Sigmoid colon (tissue), 7 donors: ENCODE data around the gene DUXA. TPM values are rescaled to one million over a fixed set of nuclear protein-coding genes. Genes with fewer than 3 reads are reported as not detected.
"Not testable (repeated sequence)": the region's sequence is repeated elsewhere in the genome, so short reads cannot be mapped to it uniquely, and the experiment has no call there.

Experiments
- DNase-seq: peaks from one replicate; pipeline ENCODE4 v3.0.0-alpha.2; 2019
- H3K27ac ChIP-seq, 4 donors: fragments of 200-600 bp; sonication (generic); one replicate each; pipeline ENCODE4 v1.5.1; 2016 to 2019; ENCODE audit warnings: mild to moderate bottlenecking in 1 of 4
- H3K27me3 ChIP-seq, 3 donors: fragments of 200-600 bp; sonication (generic); one replicate each; pipeline ENCODE4 v1.5.1; 2019; ENCODE audit warnings: mild to moderate bottlenecking in 1 of 3
- H3K36me3 ChIP-seq, 4 donors: fragments of 200-600 bp; sonication (generic); one replicate each; pipeline ENCODE4 v1.5.1; 2016 to 2019
- H3K4me1 ChIP-seq, 4 donors: fragments of 200-600 bp; sonication (generic); one replicate each; pipeline ENCODE4 v1.5.1; 2017 to 2019
- H3K4me3 ChIP-seq, 4 donors: fragments of 200-600 bp; sonication (generic); one replicate each; pipeline ENCODE4 v1.5.1; 2017 to 2019; ENCODE audit warnings: mild to moderate bottlenecking in 2 of 4, moderate library complexity in 1 of 4
- H3K9me3 ChIP-seq, 4 donors: fragments of 200-600 bp in 3 of 4; sonication (generic) in 3 of 4; one replicate each; pipeline versions ENCODE4 v1.5.1 to v1.6.1; 2013 to 2019
- CTCF ChIP-seq, 4 experiments: fragments of 450-650 bp in 3 of 4; fragments of 200-600 bp in 1 of 4; IDR thresholded peaks; one replicate each; pipeline ENCODE4 v1.5.1; 2016 to 2019; ENCODE audit warnings: antibody characterized with exemption in 4 of 4, mild to moderate bottlenecking in 3 of 4, moderate library complexity in 2 of 4
- EP300 ChIP-seq, 4 donors: sonication (generic); formaldehyde crosslinking; IDR thresholded peaks; one replicate each; pipeline ENCODE4 v1.6.1; 2017; ENCODE audit warnings: antibody characterized with exemption in 4 of 4
- POLR2A ChIP-seq, 2 donors: fragments of 450-650 bp; IDR thresholded peaks; one replicate each; pipeline ENCODE4 v1.6.1; 2016; ENCODE audit warnings: antibody characterized with exemption in 2 of 2, mild to moderate bottlenecking in 2 of 2, moderate library complexity in 2 of 2
- POLR2AphosphoS5 ChIP-seq, 4 donors: sonication (generic); formaldehyde crosslinking; IDR thresholded peaks; one replicate each; pipeline ENCODE4 v1.6.1; 2017; ENCODE audit warnings: antibody characterized with exemption in 4 of 4
- WGBS, 2 donors: extraction: QIAGEN DNeasy Blood & Tissue Kit; methylation state at CpG; one replicate each; pipeline ENCODE4 v1.1.7; 2013; 5-methylcytosine and 5-hydroxymethylcytosine counted together
- intact Hi-C: fragments of 100-400 bp; cut with DNase I; formaldehyde crosslinking; loops from one replicate; pipeline ENCODE4 v1.15.1; 2023
- polyA plus RNA-seq, 3 donors: library from polyadenylated mRNA; stranded (reverse); fragments of 200-250 nt; gene quantifications; one replicate each; pipeline ENCODE4 v1.2.3, GENCODE V29; 2013
- total RNA-seq, 4 donors: library from RNA; depleted of rRNA; stranded (reverse); fragments of >200 nt; gene quantifications; one replicate each; pipeline ENCODE4 v1.1.0, GENCODE V29; 2016
- donor health status: healthy with polysubstance abuse.
- donor health status: Bipolar disorder and iron deficiency.
- donor health status: healthy.

Gene DUXA
- not detected for total RNA-seq
- polyA plus RNA-seq: not detected

- Histone ChIP-seq H3K4me1 (peaks cover 0 to 2% (median 0%) of the 10 kb centered on the region in 4 donors), H3K4me3 (no peak within 1 kb of the TSS), H3K27ac (no peak within 1 kb of the TSS), H3K27me3 (no peaks in the 10 kb centered on the region), H3K36me3 (no peaks in the 10 kb centered on the region), H3K9me3 (no peaks in the 10 kb centered on the region)
- intact Hi-C loops: no loop called here
- TF ChIP-seq POLR2AphosphoS5 (IDR thresholded peaks at IDR 0.05) (no peak), CTCF (IDR thresholded peaks at IDR 0.05) (no peak), EP300 (IDR thresholded peaks at IDR 0.05) (no peak), POLR2A (IDR thresholded peaks at IDR 0.05) (no peak)
- no peak for DNase-seq
- WGBS, 2 donors: 82 to 86% methylated on average over 6 of the region's 6 CpGs
Measured at GRCh38 chr19:57167385-57167784, at the start of gene DUXA. TSS of gene DUXA (minus strand) at chr19:57167485. CDS start at chr19:57167443, 42 bp downstream.

- H3K4me1 ChIP-seq: no peaks in the 10 kb centered on the region
- TF ChIP-seq POLR2A (IDR thresholded peaks at IDR 0.05): no peak
- TF ChIP-seq POLR2AphosphoS5 (IDR thresholded peaks at IDR 0.05): no peak
- no peak for TF ChIP-seq EP300 (IDR thresholded peaks at IDR 0.05)
- no peak for TF ChIP-seq CTCF (IDR thresholded peaks at IDR 0.05)
- H3K36me3 ChIP-seq: peaks cover 30 to 82% (median 50%) of the 10 kb centered on the region in 4 donors
- H3K4me3 ChIP-seq: no peak overlapping the region
- DNase-seq: no peak
- no peak overlapping the region for H3K27ac ChIP-seq
- intact Hi-C loops: no loop called here
- WGBS, 2 donors: 95 to 97% methylated on average over 7 of the region's 7 CpGs
- H3K9me3 ChIP-seq: peaks cover 0 to 4% (median 2%) of the 10 kb centered on the region in 4 donors
- H3K27me3 ChIP-seq: no peaks in the 10 kb centered on the region
Measured at GRCh38 chr19:57212109-57212508, 44.8 kb upstream of the DUXA start.

- Histone ChIP-seq H3K27ac (no peak overlapping the region), H3K4me1 (no peaks in the 10 kb centered on the region), H3K4me3 (no peak overlapping the region), H3K36me3 (peaks cover 34 to 84% (median 57%) of the 10 kb centered on the region in 4 donors), H3K9me3 (peaks cover 0 to 4% (median 2%) of the 10 kb centered on the region in 4 donors), H3K27me3 (no peaks in the 10 kb centered on the region)
- intact Hi-C loops: no loop called here
- no peak for TF ChIP-seq POLR2A (IDR thresholded peaks at IDR 0.05)
- 82 to 86% methylated on average over 4 of the region's 4 CpGs for WGBS, 2 donors
- no peak for DNase-seq
Measured at GRCh38 chr19:57210381-57210780, 43.1 kb upstream of the DUXA start.

GRCh38 chr19:57202160-57202559 lies 34.9 kb upstream of the DUXA start:
- Histone ChIP-seq H3K9me3 (no peaks in the 10 kb centered on the region), H3K36me3 (peaks cover 4 to 70% (median 26%) of the 10 kb centered on the region in 4 donors), H3K4me3 (no peak overlapping the region), H3K4me1 (peaks cover 0 to 8% (median 0%) of the 10 kb centered on the region in 4 donors), H3K27me3 (no peaks in the 10 kb centered on the region), H3K27ac (no peak overlapping the region)
- TF ChIP-seq EP300 (IDR thresholded peaks at IDR 0.05) (no peak), CTCF (IDR thresholded peaks at IDR 0.05) (no peak), POLR2AphosphoS5 (IDR thresholded peaks at IDR 0.05) (no peak), POLR2A (IDR thresholded peaks at IDR 0.05) (no peak)
- 91 to 96% methylated on average over 5 of the region's 5 CpGs for WGBS, 2 donors
- no peak for DNase-seq
- intact Hi-C loops: no loop called here

- H3K27me3 ChIP-seq, H3K27ac ChIP-seq, H3K4me3 ChIP-seq, DNase-seq, H3K9me3 ChIP-seq, intact Hi-C loops: not testable (repeated sequence)
- 96 to 97% methylated on average over 6 of the region's 6 CpGs for WGBS, 2 donors
- Histone ChIP-seq H3K36me3 (peaks cover 8 to 78% (median 52%) of the 10 kb centered on the region in 4 donors), H3K4me1 (peaks cover 0 to 16% (median 12%) of the 10 kb centered on the region in 4 donors)
Measured at GRCh38 chr19:57197874-57198273, 30.6 kb upstream of the DUXA start.

GRCh38 chr19:57192993-57193392 lies 25.7 kb upstream of the DUXA start:
- H3K4me3 ChIP-seq: peak overlapping the region in 3 of 4 donors; percentile 69 to 89 (median 76)
- H3K27ac ChIP-seq: no peak overlapping the region
- H3K9me3 ChIP-seq: no peaks in the 10 kb centered on the region
- TF ChIP-seq CTCF (IDR thresholded peaks at IDR 0.05) (no peak), POLR2AphosphoS5 (IDR thresholded peaks at IDR 0.05) (no peak), EP300 (IDR thresholded peaks at IDR 0.05) (no peak), POLR2A (IDR thresholded peaks at IDR 0.05) (no peak)
- H3K4me1 ChIP-seq: peaks cover 0 to 30% (median 16%) of the 10 kb centered on the region in 4 donors
- 86 to 94% methylated on average over 5 of the region's 5 CpGs for WGBS, 2 donors
- DNase-seq: no peak
- intact Hi-C loops: loop anchor here (5.0 kb wide), 1 partner anchor 89 kb away; the partner anchor contains the start of gene ZNF460
- no peaks in the 10 kb centered on the region for H3K27me3 ChIP-seq
- H3K36me3 ChIP-seq: peaks cover 8 to 52% (median 43%) of the 10 kb centered on the region in 4 donors
